ENCODE data around the gene TRAK2.

The TRAK2 gene

DNA sequence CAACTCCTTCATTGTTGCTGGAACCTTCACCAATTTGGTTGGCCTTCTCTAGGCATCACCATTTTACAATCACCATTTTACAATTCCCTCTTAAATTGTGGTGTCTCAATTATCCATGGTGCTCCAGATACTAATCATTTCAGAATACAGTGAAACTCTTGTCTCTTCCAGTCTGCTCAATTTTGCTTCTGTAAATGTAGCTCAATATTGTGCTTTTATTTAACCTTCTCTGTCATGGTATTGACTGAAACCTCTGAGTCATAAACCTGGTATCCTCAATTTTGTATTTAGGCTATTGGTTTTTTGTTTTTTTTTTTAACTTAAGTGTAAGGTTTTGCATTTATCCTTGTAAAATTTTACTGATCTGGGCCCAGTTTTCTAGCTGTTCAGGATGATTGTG is 16.4 kb upstream of the TRAK2 start:
- no peaks in the 10 kb centered on the region for H3K36me3 ChIP-seq
- no peak overlapping the region for H3K4me3 ChIP-seq (ENCODE audit: low read depth, low read length)
- no peaks in the 10 kb centered on the region; the same call in 1 of the 2 replicates for H3K9me3 ChIP-seq
- H3K27me3 ChIP-seq, result no peaks in the 10 kb centered on the region
- H3K4me1 ChIP-seq, result peaks cover 12% of the 10 kb centered on the region; the same call in 1 of the 2 replicates
- DNase-seq, result no peak
- TF ChIP-seq, protein P1, sequence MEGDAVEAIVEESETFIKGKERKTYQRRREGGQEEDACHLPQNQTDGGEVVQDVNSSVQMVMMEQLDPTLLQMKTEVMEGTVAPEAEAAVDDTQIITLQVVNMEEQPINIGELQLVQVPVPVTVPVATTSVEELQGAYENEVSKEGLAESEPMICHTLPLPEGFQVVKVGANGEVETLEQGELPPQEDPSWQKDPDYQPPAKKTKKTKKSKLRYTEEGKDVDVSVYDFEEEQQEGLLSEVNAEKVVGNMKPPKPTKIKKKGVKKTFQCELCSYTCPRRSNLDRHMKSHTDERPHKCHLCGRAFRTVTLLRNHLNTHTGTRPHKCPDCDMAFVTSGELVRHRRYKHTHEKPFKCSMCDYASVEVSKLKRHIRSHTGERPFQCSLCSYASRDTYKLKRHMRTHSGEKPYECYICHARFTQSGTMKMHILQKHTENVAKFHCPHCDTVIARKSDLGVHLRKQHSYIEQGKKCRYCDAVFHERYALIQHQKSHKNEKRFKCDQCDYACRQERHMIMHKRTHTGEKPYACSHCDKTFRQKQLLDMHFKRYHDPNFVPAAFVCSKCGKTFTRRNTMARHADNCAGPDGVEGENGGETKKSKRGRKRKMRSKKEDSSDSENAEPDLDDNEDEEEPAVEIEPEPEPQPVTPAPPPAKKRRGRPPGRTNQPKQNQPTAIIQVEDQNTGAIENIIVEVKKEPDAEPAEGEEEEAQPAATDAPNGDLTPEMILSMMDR (IDR thresholded peaks at IDR 0.05; ENCODE audit: low read depth, low read length), result no peak

DNA sequence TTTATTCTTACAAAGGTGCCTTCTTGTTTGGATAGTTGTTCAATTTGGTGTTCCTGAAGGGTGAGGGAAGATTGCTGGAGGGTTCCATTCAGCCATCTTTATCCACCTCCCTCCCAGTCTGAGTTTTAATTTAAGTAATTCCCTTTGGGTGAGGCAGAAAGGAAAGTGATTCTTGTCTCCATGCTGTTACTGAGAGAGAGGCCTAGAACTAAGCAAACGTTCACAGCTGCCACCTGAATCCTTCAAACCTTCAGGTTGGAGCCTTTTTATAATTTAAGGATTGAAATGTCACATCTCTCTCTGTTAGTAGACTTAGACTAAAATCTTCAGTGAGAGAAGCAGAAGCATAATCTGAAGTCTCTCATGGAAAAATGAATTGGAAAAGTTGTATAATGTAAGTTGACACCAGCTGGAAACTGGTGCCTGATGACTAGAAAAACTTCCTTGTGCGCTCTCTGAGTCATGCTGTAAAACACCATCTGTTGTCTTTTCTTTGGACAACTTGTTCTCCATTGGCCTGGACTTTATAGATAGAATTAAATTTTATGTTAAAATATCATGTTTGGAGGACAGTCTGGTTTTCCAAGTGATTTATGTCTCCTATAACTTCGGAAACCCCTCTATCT is 14.9 kb upstream of the TRAK2 start:
- TF ChIP-seq, protein P1 (IDR thresholded peaks at IDR 0.05; ENCODE audit: low read depth, low read length), result no peak
- no peak overlapping the region for H3K4me3 ChIP-seq (ENCODE audit: low read depth, low read length)
- H3K4me1 ChIP-seq, result peaks cover 12% of the 10 kb centered on the region; the same call in 1 of the 2 replicates
- H3K9me3 ChIP-seq, result no peaks in the 10 kb centered on the region; the same call in 1 of the 2 replicates
- no peaks in the 10 kb centered on the region for H3K27me3 ChIP-seq
- no peaks in the 10 kb centered on the region for H3K36me3 ChIP-seq
- DNase-seq, result no peak

DNA sequence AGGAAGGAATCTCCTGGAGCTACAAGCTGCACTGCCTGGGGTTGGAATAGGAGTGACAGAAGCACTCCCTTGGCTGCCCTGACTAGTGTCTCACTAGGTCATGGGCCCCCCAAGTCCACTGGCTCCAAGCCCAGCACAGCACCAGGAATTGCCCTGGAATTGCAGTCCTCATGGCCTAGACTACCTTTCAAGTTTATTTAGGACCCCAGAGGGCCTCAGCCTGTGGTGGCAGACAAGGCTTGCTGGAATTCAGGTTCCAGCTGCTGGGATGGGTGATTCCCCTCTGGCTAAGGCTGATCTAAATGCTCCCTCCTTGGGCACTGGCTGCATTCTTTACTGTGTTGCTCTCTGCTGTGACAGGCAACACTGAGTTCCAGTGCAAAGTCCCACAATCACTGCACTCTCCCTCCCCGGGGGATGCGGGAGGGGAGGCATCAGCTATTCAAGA is 14.3 kb upstream of the TRAK2 start:
- H3K36me3 ChIP-seq, result no peaks in the 10 kb centered on the region
- no peak for DNase-seq
- H3K4me3 ChIP-seq (ENCODE audit: low read depth, low read length), result no peak overlapping the region
- peaks cover 12% of the 10 kb centered on the region; the same call in 1 of the 2 replicates for H3K4me1 ChIP-seq
- TF ChIP-seq, protein P1 (IDR thresholded peaks at IDR 0.05; ENCODE audit: low read depth, low read length), result no peak
- no peaks in the 10 kb centered on the region for H3K27me3 ChIP-seq
- no peaks in the 10 kb centered on the region for H3K9me3 ChIP-seq

DNA sequence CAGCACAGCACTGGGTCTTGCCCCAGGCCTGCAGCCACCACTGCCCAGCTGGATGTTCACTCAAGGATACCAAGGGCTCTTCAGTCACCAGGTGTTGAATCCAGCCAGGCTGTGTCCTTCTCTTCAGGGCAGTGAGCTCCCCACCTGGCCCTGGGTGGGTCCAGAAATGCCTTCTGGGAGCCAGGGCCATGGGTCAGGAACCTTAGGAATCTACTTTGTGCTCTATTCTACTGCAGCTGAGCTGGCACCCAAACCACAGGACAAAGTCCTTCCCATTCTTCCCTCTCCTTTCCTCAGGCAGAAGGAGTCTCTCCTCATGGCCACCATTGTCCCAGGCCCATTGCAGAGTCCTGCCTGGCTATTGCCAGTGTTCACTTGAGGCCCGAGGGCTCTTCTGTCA is 13.3 kb upstream of the TRAK2 start:
- TF ChIP-seq, protein P1 (IDR thresholded peaks at IDR 0.05; ENCODE audit: low read depth, low read length), result no peak
- Histone ChIP-seq H3K9me3 (no peaks in the 10 kb centered on the region), H3K36me3 (no peaks in the 10 kb centered on the region), H3K4me1 (peaks cover 12% of the 10 kb centered on the region; the same call in 1 of the 2 replicates), H3K4me3 (ENCODE audit: low read depth, low read length) (no peak overlapping the region), H3K27me3 (no peaks in the 10 kb centered on the region)
- no peak for DNase-seq

DNA sequence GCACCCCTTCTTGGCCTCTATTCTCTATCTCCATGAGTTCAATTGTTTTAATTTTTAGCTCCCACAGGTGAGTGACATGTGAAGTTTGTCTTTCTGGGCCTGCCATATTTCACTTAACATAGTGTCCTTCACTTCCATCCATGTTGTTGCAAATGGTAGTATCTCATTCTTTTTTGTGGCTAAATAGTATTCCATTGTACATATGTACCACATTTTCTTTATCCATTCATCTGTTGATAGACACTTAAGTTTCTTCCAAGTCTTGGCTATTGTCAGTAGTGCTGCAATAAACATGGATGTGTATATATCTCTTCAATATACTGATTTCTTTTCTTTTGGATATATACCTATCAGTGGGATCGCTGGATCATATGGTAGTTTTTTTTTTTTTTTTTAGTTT is 9.3 kb upstream of the TRAK2 start:
- no peaks in the 10 kb centered on the region for H3K27me3 ChIP-seq
- no peaks in the 10 kb centered on the region for H3K9me3 ChIP-seq
- peaks cover 2% of the 10 kb centered on the region; the same call in 1 of the 2 replicates for H3K4me1 ChIP-seq
- H3K36me3 ChIP-seq, result no peaks in the 10 kb centered on the region
- no peak for DNase-seq
- no peak overlapping the region for H3K4me3 ChIP-seq (ENCODE audit: low read depth, low read length)
- TF ChIP-seq, protein P1 (IDR thresholded peaks at IDR 0.05; ENCODE audit: low read depth, low read length), result no peak

DNA sequence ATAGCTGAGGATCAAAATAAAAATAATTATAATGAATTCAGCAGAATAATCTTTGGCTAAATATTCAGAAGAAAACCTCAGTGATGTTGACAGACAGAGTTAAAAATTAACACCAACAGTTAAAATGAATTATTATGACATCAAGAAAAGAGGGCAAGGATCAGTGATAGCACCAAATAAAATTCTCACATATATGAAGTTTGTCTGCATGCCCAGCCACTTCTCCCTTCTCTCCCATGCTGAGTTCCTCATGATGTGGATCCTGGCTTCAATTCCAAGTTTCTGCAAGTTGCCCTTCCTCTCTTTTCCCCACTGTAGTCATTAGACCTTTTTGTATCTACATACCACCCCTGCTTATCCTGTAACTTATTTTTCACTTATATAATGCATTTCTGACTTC is 7.1 kb upstream of the TRAK2 start:
- Histone ChIP-seq H3K9me3 (no peaks in the 10 kb centered on the region), H3K27me3 (no peaks in the 10 kb centered on the region), H3K4me3 (ENCODE audit: low read depth, low read length) (no peak overlapping the region), H3K4me1 (no peaks in the 10 kb centered on the region), H3K36me3 (no peaks in the 10 kb centered on the region)
- TF ChIP-seq, protein P1 (IDR thresholded peaks at IDR 0.05; ENCODE audit: low read depth, low read length), result no peak
- DNase-seq, result no peak

Measured in BE2C (cell line).